ENCODE data around the gene SCN9A. TPM values are rescaled to one million over a fixed set of nuclear protein-coding genes. Genes with fewer than 3 reads are reported as not detected.

SCN9A gene
- total and polyA plus RNA-seq, 10 of the 15 experiments (the other 5 are each of a cell fraction or from before 2014, with no cell fraction given): 0.04 to 0.08 (median 0.08) TPM; not detected in 7

DNA sequence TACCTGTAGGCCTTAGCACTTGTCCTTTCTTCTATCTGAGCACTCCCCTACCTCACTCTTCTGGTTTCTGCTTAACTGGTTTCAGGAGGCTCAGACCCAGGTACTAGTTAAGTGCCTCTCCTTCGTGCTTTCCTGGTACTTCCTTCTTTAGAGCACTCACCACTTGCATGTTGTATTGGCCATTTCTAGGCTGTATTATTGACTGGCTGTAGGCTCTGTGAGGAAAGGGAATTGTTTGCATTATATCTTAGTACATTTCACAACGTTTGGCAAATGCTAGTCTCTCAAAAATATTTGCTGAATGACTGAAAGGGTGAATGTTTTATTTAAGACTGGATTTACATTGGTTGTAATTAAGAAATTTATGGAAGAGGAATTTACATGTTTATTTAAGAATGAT, 212.0 kb downstream of the SCN9A start:
- no TSS peak for BruUV-seq (replicated peaks)
- Histone ChIP-seq H3K4me2 (ENCODE audit: control insufficient read depth, insufficient read depth) (no peak overlapping the region), H3K4me3 (no peak overlapping the region), H2AFZ (ENCODE audit: control insufficient read depth, low read depth, low read length) (no peak overlapping the region), H3K9ac (ENCODE audit: control insufficient read depth, insufficient read depth, low read length) (no peak overlapping the region), H3K79me2 (ENCODE audit: control insufficient read depth, insufficient read depth, low read length) (no peaks in the 10 kb centered on the region), H4K20me1 (ENCODE audit: control insufficient read depth, insufficient read depth) (no peaks in the 10 kb centered on the region), H3K4me1 (ENCODE audit: control insufficient read depth, insufficient read depth, low read length) (no peaks in the 10 kb centered on the region), H3K27me3 (replicated peaks in 1 of 2; ENCODE audit: control insufficient read depth in 2 of 2, insufficient read depth in 2 of 2, low read length in 1 of 2) (no peaks in the 10 kb centered on the region), H3K27ac (ENCODE audit: control insufficient read depth, insufficient read depth) (no peak overlapping the region), H3K36me3 (ENCODE audit: control insufficient read depth in 2 of 2, insufficient read depth in 2 of 2, low read length in 1 of 2) (no peaks in the 10 kb centered on the region), H3K9me3 (replicated peaks; ENCODE audit: control insufficient read depth, insufficient read depth, low read length) (no peaks in the 10 kb centered on the region)
- DNase-seq (ENCODE audit: low read depth, low spot score) (no peak), ATAC-seq (no peak), FAIRE-seq (no peak)
- WGBS (ENCODE audit: insufficient coverage, insufficient replicate concordance, low lambda C conversion rate, missing lambda C conversion rate): 0% methylated on average over 2 of the region's 2 CpGs
- ChIA-PET RAD21 (ENCODE audit: unreplicated experiment) (no interaction called here), POLR2A (no interaction called here), CTCF (no interaction called here), SMC1A (ENCODE audit: uncharacterized antibody, unreplicated experiment) (no interaction called here)
- intact Hi-C loops (cut with micrococcal nuclease; ENCODE audit: unreplicated experiment) (no loop called here), in situ Hi-C loops (cut with MboI) (no loop called here)
- TF ChIP-seq SREBF2 (IDR thresholded peaks at IDR 0.05; ENCODE audit: low read length): no peak
- no peak for TF ChIP-seq RELB (IDR thresholded peaks at IDR 0.05; ENCODE audit: low read depth)
- no peak for TF ChIP-seq CBX5 (IDR thresholded peaks at IDR 0.05; ENCODE audit: low read depth)
- no peak for TF ChIP-seq HSF1 (IDR thresholded peaks at IDR 0.05; ENCODE audit: low read depth, low read length)
- no peak for TF ChIP-seq EGR1 (IDR thresholded peaks at IDR 0.05; ENCODE audit: borderline replicate concordance in 1 of 2, low read depth in 2 of 2, low read length in 2 of 2)
- TF ChIP-seq ZZZ3 (IDR thresholded peaks at IDR 0.05; ENCODE audit: control insufficient read depth, insufficient read length, low read depth): no peak
- no peak for TF ChIP-seq ETV6 (conservative IDR thresholded peaks at IDR 0.05 in 1 of 2, IDR thresholded peaks at IDR 0.05 in 1 of 2; ENCODE audit: borderline replicate concordance in 1 of 2, low read depth in 1 of 2)
- no peak for TF ChIP-seq CEBPB (IDR thresholded peaks at IDR 0.05; ENCODE audit: borderline replicate concordance in 1 of 2, low read depth in 2 of 2, low read length in 2 of 2)

Data from GM12878 (cell line).